Activated CD4-positive, alpha-beta T cell treated with anti-CD3 and anti-CD28 coated beads, Interleukin-2, amount 50 U/mL, for 1 hour (primary cell): ENCODE results near the gene SYT15.
"Not testable (repeated sequence)": the region's sequence is repeated elsewhere in the genome, so short reads cannot be mapped to it uniquely, and the experiment has no call there.

Source experiments
- DNase-seq: peaks from one replicate; pipeline ENCODE4 v3.0.0-alpha.2; 2020

SYT15 gene

GRCh38 chr10:46594453-46595063 lies 15.6 kb downstream of the SYT15 start:
- not testable (repeated sequence) for DNase-seq

- DNase-seq = not testable (repeated sequence)
Measured at GRCh38 chr10:46596570-46596969, 17.6 kb downstream of the SYT15 start.

GRCh38 chr10:46597616-46598246 lies 18.8 kb downstream of the SYT15 start:
- DNase-seq = not testable (repeated sequence)

- DNase-seq = not testable (repeated sequence)
Measured at GRCh38 chr10:46600516-46600915, 21.6 kb downstream of the SYT15 start.

- not testable (repeated sequence) for DNase-seq
Measured at GRCh38 chr10:46615540-46615939, 36.6 kb downstream of the SYT15 start.

- not testable (repeated sequence) for DNase-seq
Measured at GRCh38 chr10:46616227-46616626, 37.3 kb downstream of the SYT15 start.

GRCh38 chr10:46617134-46617533 lies 38.2 kb downstream of the SYT15 start:
- not testable (repeated sequence) for DNase-seq

- not testable (repeated sequence) for DNase-seq
Measured at GRCh38 chr10:46617913-46618312, 39.0 kb downstream of the SYT15 start.

GRCh38 chr10:46623899-46624654 lies 45.1 kb downstream of the SYT15 start:
- not testable (repeated sequence) for DNase-seq

- not testable (repeated sequence) for DNase-seq
Measured at GRCh38 chr10:46629805-46630204, 50.9 kb downstream of the SYT15 start.

GRCh38 chr10:46630816-46631215 lies 51.9 kb downstream of the SYT15 start:
- DNase-seq = not testable (repeated sequence)

- not testable (repeated sequence) for DNase-seq
Measured at GRCh38 chr10:46631683-46632082, 52.8 kb downstream of the SYT15 start.

GRCh38 chr10:46634698-46635097 lies 55.8 kb downstream of the SYT15 start:
- not testable (repeated sequence) for DNase-seq

- DNase-seq = not testable (repeated sequence)
Measured at GRCh38 chr10:46635364-46635959, 56.5 kb downstream of the SYT15 start.

- DNase-seq = not testable (repeated sequence)
Measured at GRCh38 chr10:46640005-46640404, 61.1 kb downstream of the SYT15 start.
